Middle frontal gyrus (tissue), 1 donor: ENCODE data around the gene SLC19A1.
"Not testable (repeated sequence)": the region's sequence is repeated elsewhere in the genome, so short reads cannot be mapped to it uniquely, and the experiment has no call there.

ENCODE experiments used
- DNase-seq: peaks from one replicate; pipeline ENCODE4 v3.0.0-alpha.2; 2015; ENCODE audit warnings: low spot score; ENCODE audit errors: extremely low spot score

The SLC19A1 gene

DNA sequence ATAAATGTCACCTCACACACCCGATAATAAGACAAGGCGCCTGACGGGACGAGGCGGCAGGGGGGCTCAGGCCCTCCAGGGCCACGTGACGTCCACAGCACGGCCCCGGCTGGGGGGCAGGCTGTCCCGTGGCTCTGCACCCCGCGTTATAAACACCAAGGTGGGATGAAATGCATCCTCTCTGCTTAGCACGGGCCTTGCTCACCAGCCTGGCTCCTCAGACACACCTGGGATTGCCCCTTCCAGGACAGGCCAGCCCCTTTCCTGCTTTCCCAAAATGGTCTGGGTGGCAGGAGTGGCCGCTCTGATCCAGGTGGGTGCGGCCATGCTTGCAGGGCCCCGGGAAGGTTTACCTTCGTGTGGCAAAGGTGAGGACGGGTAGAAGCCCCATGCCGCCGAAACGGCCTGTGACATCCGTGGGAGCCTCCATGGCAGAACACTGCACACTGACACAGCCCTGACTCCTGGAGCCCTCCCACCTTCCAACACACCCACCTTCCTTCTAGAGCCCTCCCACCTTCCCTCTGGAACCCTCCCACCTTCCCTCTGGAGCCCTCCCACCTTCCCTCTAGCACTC is 35.9 kb downstream of the SLC19A1 start:
- no peak for DNase-seq

DNA sequence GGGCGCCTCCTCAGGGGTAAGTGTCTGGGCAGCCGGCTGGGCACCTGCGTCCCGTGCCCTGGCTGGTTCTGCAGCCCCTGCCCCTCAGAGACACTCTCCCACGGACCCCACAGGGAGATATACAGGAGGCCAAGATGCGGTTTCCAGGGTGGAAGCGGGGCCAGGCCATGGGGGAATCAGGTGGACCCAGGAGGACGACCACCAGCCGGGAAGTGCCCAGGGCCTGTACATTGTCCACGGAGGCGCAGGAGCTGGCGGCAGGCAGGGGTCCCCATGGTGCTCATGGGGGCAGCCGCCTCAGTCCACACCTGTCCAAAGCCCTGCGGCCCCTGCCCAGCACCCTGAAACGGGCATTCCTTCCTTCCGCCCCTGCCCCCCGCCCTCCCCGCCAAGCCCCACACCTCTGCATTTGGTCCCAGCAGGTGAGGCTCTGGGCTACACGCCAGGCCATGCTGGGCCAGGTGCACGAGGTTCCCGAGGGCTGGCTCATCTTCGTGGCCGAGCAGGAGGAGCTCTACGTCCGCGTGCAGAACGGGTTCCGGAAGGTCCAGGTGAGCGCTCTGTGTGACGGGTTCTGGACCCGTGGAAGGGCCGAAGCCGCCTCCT is 36.7 kb downstream of the SLC19A1 start:
- no peak for DNase-seq

DNA sequence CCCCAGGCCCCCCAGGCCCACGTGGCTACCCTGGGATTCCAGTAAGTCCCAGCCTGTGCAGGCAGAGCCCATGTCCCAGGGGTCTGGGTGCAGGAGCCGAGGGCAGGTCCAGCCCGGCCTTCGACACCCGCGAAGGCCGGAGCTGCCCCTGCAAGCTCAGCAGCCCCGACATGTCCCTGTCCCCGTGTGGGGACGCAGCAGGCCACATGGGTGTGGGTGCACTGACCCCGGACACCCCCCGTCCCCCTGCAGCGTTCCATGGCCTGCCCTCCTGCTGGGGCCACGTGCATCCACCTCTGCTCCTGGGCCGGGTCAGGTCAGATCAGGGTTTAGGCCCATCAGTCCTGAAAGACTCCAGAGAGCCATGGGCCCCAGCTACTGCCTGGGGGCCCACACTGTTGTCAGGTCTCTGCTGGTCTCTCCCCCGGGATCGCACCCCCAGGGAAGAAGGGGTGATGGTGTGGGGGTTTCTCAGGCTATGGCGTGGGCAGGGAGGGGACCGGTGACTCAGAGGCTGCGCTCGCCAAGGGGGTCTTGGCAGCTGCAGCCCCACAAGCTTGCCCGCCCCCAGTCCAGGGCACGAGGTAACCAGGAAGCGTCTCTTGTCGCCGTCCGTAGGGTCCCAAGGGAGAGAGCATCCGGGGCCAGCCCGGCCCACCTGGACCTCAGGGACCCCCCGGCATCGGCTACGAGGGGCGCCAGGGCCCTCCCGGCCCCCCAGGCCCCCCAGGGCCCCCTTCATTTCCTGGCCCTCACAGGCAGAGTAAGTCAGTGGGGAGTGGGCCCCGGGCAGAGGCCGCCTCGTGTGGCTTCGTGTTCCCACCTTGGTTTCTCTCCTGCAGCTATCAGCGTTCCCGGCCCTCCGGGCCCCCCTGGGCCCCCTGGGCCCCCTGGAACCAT is 37.5 kb downstream of the SLC19A1 start:
- no peak for DNase-seq

DNA sequence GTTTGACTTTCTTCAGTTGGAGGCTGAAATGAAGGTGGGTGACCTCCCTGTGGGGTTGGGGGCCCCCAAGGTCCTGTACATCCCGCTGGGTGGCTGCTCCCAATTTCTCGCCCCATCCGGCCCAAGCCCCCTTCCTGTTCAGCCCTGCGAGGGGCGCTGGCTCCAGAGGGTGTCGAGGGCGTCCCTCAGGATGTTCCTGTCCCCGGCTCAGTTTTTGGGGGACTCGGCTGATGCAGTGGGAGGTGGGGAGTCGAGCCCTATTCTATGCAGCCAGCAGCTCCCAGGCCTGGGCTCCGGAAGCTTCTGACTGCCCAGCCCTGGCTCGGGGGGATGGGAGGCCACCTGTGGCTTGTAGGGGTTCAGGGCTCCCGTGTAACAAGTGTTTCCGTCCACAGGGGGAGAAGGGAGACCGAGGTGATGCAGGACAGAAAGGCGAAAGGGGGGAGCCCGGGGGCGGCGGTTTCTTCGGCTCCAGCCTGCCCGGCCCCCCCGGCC is 38.2 kb downstream of the SLC19A1 start:
- no peak for DNase-seq

DNA sequence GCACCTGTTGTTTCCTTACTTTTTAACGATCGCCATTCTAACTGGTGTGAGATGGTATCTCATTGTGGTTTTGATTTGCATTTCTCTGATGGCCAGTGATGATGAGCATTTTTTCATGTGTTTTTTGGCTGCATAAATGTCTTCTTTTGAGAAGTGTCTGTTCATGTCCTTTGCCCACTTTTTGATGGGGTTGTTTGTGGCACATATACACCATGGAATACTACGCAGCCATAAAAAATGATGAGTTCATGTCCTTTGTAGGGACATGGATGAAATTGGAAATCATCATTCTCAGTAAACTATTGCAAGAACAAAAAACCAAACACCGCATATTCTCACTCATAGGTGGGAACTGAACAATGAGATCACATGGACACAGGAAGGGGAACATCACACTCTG is 39.0 kb downstream of the SLC19A1 start:
- not testable (repeated sequence) for DNase-seq

DNA sequence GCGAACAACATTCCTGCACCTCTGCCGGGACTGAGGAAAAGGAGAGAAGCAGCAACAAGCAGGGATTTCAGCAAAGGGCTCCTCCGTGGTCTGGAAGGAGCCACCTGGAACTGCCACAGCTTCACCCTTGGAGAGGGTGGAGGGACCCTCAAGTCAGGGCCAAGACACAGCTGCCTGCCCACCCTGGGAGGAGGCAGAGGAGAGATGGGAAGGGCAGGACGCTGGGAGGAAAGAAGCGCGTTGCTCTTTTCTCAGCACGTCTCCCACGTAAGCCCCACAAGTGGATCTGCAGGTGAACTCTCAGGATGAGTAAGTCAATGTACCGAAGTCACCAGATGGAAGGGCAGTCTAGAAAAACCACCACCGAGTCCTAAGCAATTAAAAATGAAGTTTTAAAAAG is 39.6 kb downstream of the SLC19A1 start:
- no peak for DNase-seq

DNA sequence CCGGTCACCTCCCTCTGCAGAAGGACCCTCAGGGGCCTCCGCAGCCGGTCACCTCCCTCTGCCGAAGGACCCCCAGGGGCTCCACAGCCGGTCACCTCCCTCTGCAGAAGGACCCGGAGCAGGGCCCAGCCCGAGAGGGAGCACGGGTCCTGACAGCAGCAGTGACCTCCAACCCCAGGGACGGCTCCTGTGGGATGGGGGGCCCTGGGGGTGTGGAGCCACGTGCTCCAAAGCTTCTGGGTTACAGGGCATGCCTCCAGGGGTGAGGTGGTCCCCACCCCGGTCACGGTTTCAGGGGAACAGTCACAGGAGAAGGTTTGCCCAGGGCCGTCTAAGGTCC is 40.3 kb downstream of the SLC19A1 start:
- no peak for DNase-seq

DNA sequence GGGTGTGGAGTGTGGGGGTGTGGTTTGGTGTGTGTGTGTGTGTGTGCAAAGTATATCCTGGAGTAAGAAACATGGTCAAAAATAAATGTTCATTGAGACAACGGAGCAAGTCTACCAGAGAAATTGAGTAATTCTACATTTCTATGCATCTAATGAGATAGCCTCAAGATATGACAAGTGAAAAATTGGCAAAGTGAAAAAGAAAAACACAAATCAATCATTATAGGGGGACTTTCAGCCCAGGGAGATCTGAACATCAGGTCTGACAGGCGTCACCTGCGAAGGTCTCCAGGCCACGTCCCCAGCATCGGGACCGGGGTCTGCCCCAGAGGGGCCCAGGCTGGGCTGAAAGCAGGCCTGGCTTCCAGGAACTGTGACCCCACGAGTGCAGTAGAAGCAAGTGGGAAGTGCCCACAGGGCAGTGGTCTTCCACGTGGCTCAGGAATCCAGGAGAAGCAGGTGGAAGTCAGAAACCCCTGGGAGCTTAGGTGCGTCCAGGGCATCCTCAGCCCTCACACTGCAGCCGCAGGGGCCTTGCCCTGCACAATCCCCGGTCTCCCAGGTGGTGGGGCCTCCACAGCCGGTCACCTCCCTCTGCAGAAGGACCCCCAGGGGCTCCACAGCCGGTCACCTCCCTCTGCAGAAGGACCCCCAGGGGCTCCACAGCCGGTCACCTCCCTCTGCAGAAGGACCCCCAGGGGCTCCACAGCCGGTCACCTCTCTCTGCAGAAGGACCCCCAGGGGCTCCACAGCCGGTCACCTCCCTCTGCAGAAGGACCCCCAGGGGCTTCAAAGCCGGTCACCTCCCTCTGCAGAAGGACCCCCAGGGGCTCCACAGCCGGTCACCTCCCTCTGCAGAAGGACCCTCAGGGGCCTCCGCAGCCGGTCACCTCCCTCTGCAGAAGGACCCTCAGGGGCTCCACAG is 40.9 kb downstream of the SLC19A1 start:
- DNase-seq = not testable (repeated sequence)

DNA sequence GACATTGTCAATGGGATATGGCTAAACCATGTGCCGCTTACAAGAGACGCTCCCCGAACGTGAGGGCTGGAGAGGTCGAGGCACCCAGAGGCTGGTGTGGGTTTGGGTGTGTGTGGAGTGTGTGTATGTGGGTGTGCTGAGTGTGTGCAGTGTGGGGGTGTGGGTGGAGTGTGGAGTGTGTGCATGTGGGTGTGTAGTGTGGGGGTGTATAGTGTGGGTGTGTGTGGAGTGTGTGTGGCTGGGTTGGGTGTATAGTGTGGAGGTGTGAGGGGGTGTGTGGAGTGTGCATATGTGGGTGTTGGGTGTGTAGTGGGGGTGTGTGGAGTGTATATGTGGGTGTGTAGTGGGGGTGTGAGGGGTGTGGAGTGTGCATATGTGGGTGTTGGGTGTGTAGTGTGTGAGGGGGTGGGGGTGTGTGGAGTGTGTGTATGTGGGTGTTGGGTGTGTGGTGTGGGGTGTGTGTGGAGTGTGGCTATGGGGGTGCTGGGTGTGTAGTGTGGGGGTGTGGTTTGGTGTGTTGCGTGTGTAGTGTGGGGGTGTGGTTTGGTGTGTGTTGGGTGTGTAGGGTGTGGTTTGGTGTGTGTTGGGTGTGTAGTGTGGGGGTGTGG is 42.2 kb downstream of the SLC19A1 start:
- no peak for DNase-seq

DNA sequence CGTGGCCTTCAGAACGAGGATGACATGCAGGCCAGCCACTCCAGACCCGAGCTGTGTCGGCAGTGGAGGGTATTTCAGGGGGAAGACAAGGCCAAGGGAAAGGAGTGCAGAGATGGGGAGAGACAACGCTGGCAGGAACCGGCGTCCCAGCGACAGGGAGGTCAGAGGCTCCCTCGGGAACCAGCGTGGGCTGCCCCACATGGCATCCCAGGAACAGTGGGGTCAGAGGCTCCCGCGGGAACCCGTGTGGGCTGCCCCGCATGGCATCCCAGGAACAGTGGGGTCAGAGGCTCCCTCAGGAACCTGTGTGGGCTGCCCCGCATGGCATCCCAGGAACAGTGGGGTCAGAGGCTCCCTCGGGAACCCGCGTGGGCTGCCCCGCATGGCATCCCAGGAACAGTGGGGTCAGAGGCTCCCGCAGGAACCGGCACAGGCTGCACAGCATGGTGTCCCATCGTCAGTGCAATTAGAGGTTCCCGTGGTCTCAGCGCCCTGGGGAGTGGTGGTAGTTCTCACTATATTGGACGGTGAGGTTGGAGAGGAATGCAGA is 43.0 kb downstream of the SLC19A1 start:
- no peak for DNase-seq

DNA sequence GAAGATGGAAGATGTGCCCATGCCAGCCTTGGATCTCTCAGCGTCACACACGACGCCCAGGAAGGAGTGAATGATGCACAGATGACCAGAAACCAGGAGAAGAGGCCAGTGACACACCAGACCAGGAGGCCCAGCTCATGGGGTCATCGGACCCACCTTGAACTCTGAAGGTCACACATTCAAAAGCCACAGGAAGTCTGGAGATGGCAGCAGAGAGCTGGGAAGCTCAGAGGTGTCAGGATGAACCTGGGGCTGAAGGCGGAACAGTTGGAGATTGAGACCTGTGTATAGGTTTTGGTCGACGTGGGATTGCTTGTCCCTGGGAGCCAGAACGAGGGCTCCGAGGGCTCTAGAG is 43.6 kb downstream of the SLC19A1 start:
- no peak for DNase-seq

DNA sequence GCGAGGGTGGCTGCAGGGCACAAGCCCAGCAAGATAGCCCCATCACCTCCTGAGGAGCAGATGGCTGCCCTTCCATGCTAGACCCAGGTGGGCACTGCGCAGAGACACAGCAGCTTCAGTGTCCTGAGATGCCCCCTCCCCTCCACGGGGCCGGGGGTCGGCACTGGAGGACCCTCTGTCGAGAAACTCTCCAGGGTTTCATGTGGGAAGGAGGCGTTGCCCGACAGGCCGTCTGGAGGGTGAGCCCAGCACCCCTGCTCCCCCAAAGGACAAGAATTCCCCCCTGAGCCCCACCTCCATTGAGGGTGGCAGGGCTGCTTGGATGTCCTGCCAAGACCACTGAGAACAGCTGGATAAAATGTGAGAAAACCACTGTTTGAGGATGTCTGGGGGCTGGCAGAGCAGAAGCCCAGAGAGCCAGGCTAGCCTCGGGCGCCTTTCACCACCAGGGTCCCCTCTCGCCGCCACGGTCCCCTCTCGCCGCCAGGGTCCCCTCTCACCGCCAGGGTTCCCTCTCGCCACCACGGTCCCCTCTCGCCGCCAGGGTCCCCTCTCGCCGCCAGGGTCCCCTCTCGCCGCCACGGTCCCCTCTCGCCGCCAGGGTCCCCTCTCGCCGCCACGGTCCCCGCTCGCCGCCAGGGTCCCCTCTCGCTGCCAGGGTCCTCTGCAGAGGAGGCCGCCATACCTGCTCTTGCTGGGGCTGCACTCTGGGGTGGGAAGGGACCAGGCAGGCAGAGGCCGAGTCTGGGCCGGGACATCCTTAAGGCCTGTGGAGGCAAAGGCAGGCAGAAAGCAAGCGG is 44.2 kb downstream of the SLC19A1 start:
- no peak for DNase-seq

DNA sequence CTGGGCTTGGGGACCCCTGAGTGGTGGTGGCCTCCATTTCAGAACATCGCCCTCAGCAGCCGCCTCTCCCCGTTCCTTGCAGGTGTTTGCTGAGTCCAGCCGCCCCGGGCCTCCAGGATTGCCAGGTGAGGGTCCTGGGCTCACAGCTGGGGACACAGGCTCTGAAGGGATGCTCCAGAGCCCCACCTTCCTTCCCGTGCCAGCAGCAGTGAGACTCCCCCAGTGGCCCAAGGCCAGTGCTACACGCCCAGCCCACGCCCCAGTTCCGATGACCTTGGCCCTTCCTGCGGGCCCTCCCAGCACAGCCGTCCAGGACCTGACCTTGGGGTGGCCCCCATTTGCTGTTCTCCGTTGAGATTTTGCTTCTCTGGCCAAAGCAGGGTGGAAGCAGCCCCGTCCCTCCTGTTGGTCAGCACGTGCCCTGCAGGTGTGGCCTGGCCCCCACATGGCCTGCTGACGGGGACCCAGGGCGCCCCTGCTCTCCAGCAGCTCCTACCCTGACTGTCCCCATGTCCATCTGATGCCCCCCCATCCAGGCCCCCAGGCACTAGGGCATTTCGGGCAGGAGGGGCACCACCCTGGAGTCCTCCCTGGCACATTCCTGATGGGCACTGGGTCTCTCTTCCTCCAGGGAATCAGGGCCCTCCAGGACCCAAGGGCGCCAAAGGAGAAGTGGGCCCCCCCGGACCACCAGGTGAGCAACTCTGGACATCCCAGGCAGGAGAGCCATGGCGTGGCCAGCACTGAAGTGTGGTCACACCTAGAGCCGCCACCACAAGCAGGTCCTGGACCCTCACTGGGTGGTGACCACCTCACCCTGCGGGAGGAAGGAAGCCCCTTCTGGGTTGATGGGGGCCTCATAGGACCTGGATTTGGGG is 45.0 kb downstream of the SLC19A1 start:
- DNase-seq = no peak

DNA sequence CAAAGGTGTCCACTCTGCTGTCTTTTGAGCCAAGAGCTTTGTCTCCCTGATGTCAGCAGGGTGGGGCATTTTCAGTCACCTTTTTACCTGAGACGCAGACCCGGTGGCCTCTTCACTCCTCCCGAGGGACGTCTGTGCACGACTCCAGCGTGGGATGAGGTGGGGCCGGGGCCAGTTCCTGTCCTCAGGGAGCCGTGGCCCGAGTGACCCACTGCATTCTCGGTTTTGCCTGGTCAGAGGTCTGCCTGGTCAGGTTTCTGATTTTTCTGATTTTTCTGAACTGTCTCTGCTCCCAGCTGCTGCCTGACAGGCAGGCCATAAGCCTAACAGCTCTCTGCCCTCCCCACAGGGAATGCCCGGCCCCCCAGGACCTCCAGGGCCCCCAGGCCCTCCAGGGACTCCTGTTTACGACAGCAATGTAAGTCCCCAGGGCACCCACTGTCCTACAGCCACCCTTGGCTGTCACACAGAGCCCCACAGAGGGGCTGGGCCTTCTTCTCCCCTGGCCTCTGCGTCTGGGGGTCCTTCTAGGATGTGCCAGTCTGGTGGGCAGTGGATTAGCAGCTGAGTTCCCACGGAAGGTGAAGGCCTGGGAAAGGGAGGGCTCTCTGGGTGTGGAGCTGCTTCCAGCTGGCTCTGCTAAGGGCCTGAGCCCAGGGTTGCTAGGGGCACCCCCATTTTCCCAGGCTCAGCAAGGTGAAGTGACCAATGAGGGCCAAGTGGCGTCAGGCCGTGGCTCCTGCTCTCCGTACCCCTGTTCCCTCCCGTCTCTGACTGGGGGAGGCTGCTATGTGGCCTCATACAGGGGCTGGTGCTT is 45.9 kb downstream of the SLC19A1 start:
- no peak for DNase-seq

DNA sequence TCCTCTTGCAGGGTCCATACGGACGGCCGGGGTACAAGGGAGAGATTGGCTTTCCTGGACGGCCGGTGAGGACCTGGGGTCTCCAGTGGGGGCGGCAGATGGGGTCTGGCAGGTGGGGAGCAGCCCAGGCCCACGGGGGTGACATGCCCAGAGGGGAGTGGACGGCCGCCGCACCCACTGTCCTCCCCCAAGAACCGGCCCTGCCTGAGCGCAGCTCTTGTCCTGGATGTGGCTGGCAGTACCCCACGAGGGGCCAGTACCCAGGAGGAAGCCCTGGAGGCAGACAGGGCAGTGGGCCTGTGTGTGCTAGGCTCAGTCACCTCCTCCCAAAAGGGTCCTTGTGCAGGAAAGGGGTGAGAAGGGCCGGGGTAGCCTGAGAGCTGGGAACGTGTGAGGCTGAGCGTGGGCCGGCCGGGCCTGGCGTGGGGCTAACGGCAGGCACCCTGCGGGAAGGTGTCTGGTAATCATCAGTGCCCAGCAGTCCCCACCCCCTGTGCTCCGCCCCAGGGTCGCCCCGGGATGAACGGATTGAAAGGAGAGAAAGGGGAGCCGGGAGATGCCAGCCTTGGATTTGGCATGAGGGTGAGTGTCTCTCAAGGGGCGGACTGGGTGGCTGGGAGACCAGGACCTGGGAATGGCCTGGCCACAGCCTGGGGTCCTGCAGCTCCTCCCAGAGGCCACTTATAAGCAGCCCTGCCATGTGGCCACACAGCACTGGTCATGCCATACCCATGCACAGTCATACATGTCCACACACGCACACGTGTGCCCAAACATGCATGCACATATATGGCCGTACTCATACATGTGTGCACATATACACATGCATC is 47.2 kb downstream of the SLC19A1 start:
- no peak for DNase-seq

DNA sequence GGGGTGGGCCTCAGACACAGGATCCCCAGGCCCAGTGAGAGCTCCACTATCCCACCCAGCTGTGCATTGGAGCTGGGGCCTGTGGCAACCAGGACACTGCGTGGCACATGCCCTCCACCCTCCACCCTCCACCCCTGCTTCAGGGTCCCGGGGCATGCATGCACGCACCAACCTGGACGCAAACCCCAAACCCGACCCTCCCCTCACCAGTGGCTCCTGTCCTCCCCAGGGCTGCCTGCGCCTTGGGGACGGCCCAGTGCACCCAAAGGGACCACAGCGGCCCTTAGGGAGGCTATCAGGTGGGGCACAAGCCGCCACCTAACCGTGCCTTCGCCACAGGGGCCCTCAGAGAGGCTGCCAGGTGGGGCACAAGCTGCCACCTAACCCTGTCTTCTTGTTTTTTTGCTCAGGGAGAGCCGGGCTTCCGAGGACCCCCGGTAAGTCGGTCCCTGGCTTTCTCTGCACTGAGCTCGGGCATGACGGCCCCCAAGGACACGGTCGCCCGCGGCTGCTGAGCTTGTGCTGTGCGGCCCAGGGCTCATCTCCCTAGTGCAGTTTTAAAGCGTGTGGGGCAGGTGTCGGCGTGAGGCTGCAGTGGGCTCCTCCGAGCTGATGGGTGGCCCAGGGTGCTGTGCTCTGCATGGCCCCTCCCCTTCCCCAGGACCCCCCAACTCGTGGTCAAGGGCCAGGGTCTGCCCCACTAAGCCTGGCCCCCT is 47.9 kb downstream of the SLC19A1 start:
- DNase-seq = no peak
